Panc1 (cell line): Measurements from ENCODE around the gene RNU1-2. TPM values are rescaled to one million over a fixed set of nuclear protein-coding genes. Genes with fewer than 3 reads are reported as not detected.
"Not testable (repeated sequence)": the region's sequence is repeated elsewhere in the genome, so short reads cannot be mapped to it uniquely, and the experiment has no call there.

Source experiments
- ATAC-seq: fragments of 200-7000 bp; cut with Tn5 transposase; 2 replicates; pipeline ENCODE4 v1.9.1; 2020; ENCODE audit warnings: mild to moderate bottlenecking, moderate library complexity
- BruUV-seq: library from RNA; stranded (reverse); fragments of 400-500 nt; replicated peaks from 2 replicates; lab custom pipeline; 2021; lab: Mats Ljungman, UMichigan
- CTCF ChIA-PET: fragments of 300-600 bp; sonication (Branson Sonifier 250); formaldehyde crosslinking; loops from one replicate; lab custom pipeline; 2022; ENCODE audit warnings: antibody characterized with exemption; lab: Charles Lee
- POLR2A ChIA-PET: fragments of 300-600 bp; sonication (Branson Sonifier 250); formaldehyde crosslinking; loops from one replicate; lab custom pipeline; 2022; ENCODE audit warnings: antibody characterized with exemption; lab: Charles Lee
- DNase-seq: peaks from one replicate; pipeline ENCODE4 v3.0.0-alpha.2; 2010; ENCODE audit warnings: low read depth, low spot score
- H3K27ac ChIP-seq: 2 replicates; pipeline ENCODE4 v1.5.1; 2011; ENCODE audit warnings: mild to moderate bottlenecking, low read length, inconsistent platforms
- H3K27me3 ChIP-seq: fragments of 200-500 bp; sonication (Bioruptor generic); 2 replicates; pipeline ENCODE4 v1.6.0; 2014; ENCODE audit warnings: low read length, inconsistent platforms; ENCODE audit not compliant: control insufficient read depth, insufficient read depth
- H3K36me3 ChIP-seq: fragments of 200-500 bp; sonication (Bioruptor generic); 2 replicates; pipeline ENCODE4 v1.5.1; 2014; ENCODE audit warnings: inconsistent platforms, mild to moderate bottlenecking, low read length, moderate library complexity; ENCODE audit not compliant: control insufficient read depth, insufficient read depth
- H3K4me1 ChIP-seq: 2 replicates; pipeline ENCODE4 v1.5.1; 2011; ENCODE audit warnings: inconsistent platforms, mild to moderate bottlenecking, low read length, moderate library complexity; ENCODE audit not compliant: control insufficient read depth, insufficient read depth
- H3K4me3 ChIP-seq, 2 experiments: 2 replicates each; pipeline ENCODE4 v1.5.1; 2011 to 2012; ENCODE audit warnings: low read depth in 2 of 2, low read length in 2 of 2, mild to moderate bottlenecking in 2 of 2, inconsistent platforms in 1 of 2, moderate library complexity in 1 of 2
- H3K9me3 ChIP-seq: fragments of 200-500 bp; sonication (Bioruptor generic); 2 replicates; pipeline ENCODE4 v1.5.1; 2014; ENCODE audit warnings: low read depth, mild to moderate bottlenecking, inconsistent platforms, low read length, moderate library complexity; ENCODE audit not compliant: control insufficient read depth, insufficient read depth
- POLR2AphosphoS5 ChIP-seq: IDR thresholded peaks from 2 replicates; pipeline ENCODE4 v1.6.1; 2012; ENCODE audit warnings: mild to moderate bottlenecking, low read depth, low read length, moderate library complexity
- SIN3A ChIP-seq: IDR thresholded peaks from 2 replicates; pipeline ENCODE4 v1.6.1; 2012; ENCODE audit warnings: low read depth, mild to moderate bottlenecking, low read length, moderate library complexity, borderline replicate concordance; ENCODE audit not compliant: insufficient read depth
- TCF7L2 ChIP-seq: IDR thresholded peaks from 2 replicates; pipeline ENCODE4 v1.6.1; 2011; ENCODE audit warnings: mild to moderate bottlenecking, low read depth, low read length, inconsistent platforms
- in situ Hi-C: cut with HindIII; loops from 2 replicates; pipeline ENCODE4 v1.10.0; 2016; ENCODE audit warnings: low sequenced_read_pairs, low pct_unique_long_range_greater_than_20kb
- intact Hi-C: fragments of 100-400 bp; cut with micrococcal nuclease; formaldehyde crosslinking; loops from one replicate; pipeline ENCODE4 v1.10.0; 2022; ENCODE audit not compliant: unreplicated experiment
- microRNA-seq: library from miRNA; unstranded; fragments of <30 nt; microRNA quantifications from one replicate; pipeline ENCODE4 v1.1.0, GENCODE V29; 2020; ENCODE audit not compliant: unreplicated experiment
- total RNA-seq: library from RNA; stranded (reverse); gene quantifications from one replicate; pipeline ENCODE4 v1.2.1, GENCODE V29; 2021; ENCODE audit not compliant: unreplicated experiment
- TF ChIP-seq, protein P1 (sequence below): fragments of 450-650 bp; IDR thresholded peaks from 2 replicates; pipeline ENCODE4 v1.5.1; 2017; ENCODE audit warnings: mild to moderate bottlenecking
- TF ChIP-seq, protein P2 (sequence below), 2 experiments: IDR thresholded peaks; 2 replicates each; pipeline ENCODE4 v1.6.1; 2011 to 2012; ENCODE audit warnings: low read depth in 2 of 2, control low read depth in 1 of 2, low read length in 1 of 2, mild to moderate bottlenecking in 1 of 2, moderate library complexity in 1 of 2; ENCODE audit not compliant: insufficient read depth in 1 of 2

The RNU1-2 gene
- total RNA-seq, 1 experiment from 2014 or later: 1,290 TPM

DNA sequence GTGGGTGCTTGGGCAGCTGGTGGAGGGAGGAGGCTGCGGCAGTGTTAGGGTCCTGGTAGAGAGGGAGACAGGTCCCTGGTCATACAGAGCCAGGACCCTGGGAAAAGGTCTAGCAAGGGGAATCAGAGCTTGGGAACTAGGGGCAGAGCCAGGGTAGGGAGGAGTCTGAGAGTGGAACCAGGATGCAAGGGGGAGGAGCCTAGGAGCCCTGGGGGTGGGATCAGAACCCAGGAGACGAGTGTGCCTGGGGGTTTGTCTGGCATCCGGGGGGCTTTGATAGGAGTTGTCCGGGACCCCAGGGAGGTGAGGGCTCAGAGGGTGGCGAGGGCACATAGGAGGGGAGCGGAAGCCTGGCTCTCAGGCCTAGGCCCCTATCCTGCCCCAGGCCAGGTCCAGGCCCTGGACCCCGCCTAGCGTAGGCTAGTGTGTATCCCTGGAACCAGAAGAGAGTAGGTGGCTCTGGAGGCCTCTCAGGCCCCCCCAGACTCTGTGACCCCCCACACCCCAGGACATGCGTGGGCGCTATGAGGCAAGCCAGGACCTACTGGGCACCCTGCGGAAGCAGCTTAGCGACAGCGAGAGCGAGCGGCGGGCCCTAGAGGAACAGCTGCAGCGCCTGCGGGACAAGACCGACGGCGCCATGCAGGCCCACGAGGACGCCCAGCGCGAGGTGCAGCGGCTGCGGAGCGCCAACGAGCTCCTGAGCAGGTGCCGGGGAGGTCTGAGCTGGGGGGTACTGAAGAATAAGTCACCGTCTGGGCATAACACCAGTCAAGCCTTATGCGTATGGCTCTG is 43.8 kb downstream of the RNU1-2 start:
- H3K4me1 ChIP-seq, BruUV-seq, intact Hi-C loops, H3K9me3 ChIP-seq, POLR2A ChIA-PET, H3K4me3 ChIP-seq, H3K27ac ChIP-seq, in situ Hi-C loops, H3K27me3 ChIP-seq, DNase-seq, CTCF ChIA-PET, H3K36me3 ChIP-seq: not testable (repeated sequence)
- ATAC-seq: peak; percentile 77

DNA sequence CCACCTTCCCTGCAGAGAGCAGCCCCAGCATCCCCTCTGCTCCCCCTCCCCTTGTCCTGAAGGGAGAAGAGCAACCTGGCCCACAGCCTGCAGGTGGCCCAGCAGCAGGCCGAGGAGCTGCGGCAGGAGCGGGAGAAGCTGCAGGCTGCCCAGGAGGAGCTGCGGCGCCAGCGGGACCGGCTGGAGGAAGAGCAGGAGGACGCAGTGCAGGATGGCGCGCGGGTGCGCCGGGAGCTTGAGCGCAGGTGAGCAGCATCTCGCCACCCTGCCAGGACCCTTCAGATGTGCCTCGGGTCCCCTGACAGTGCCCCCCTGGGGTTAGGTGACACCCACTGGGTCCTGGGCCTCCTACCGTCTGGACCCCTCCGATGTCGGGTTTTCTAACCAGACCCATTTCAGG is 48.3 kb downstream of the RNU1-2 start:
- DNase-seq (no peak), ATAC-seq (no peak)
- in situ Hi-C loops (no loop called here), intact Hi-C loops (no loop called here)
- Histone ChIP-seq H3K4me3 (no peak overlapping the region), H3K4me1 (no peaks in the 10 kb centered on the region; the same call in 1 of the 2 replicates), H3K27ac (no peak overlapping the region), H3K36me3 (no peaks in the 10 kb centered on the region), H3K27me3 (no peaks in the 10 kb centered on the region), H3K9me3 (no peaks in the 10 kb centered on the region)
- POLR2A ChIA-PET: no interaction called here
- TF ChIP-seq, protein P1, sequence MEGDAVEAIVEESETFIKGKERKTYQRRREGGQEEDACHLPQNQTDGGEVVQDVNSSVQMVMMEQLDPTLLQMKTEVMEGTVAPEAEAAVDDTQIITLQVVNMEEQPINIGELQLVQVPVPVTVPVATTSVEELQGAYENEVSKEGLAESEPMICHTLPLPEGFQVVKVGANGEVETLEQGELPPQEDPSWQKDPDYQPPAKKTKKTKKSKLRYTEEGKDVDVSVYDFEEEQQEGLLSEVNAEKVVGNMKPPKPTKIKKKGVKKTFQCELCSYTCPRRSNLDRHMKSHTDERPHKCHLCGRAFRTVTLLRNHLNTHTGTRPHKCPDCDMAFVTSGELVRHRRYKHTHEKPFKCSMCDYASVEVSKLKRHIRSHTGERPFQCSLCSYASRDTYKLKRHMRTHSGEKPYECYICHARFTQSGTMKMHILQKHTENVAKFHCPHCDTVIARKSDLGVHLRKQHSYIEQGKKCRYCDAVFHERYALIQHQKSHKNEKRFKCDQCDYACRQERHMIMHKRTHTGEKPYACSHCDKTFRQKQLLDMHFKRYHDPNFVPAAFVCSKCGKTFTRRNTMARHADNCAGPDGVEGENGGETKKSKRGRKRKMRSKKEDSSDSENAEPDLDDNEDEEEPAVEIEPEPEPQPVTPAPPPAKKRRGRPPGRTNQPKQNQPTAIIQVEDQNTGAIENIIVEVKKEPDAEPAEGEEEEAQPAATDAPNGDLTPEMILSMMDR: no peak
- TF ChIP-seq TCF7L2: no peak
- no peak for TF ChIP-seq POLR2AphosphoS5
- TF ChIP-seq SIN3A: no peak
- TF ChIP-seq, protein P2, sequence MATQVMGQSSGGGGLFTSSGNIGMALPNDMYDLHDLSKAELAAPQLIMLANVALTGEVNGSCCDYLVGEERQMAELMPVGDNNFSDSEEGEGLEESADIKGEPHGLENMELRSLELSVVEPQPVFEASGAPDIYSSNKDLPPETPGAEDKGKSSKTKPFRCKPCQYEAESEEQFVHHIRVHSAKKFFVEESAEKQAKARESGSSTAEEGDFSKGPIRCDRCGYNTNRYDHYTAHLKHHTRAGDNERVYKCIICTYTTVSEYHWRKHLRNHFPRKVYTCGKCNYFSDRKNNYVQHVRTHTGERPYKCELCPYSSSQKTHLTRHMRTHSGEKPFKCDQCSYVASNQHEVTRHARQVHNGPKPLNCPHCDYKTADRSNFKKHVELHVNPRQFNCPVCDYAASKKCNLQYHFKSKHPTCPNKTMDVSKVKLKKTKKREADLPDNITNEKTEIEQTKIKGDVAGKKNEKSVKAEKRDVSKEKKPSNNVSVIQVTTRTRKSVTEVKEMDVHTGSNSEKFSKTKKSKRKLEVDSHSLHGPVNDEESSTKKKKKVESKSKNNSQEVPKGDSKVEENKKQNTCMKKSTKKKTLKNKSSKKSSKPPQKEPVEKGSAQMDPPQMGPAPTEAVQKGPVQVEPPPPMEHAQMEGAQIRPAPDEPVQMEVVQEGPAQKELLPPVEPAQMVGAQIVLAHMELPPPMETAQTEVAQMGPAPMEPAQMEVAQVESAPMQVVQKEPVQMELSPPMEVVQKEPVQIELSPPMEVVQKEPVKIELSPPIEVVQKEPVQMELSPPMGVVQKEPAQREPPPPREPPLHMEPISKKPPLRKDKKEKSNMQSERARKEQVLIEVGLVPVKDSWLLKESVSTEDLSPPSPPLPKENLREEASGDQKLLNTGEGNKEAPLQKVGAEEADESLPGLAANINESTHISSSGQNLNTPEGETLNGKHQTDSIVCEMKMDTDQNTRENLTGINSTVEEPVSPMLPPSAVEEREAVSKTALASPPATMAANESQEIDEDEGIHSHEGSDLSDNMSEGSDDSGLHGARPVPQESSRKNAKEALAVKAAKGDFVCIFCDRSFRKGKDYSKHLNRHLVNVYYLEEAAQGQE (IDR thresholded peaks at IDR 0.05; ENCODE audit: insufficient read depth in 1 of 2, low read depth in 2 of 2, low read length in 1 of 2): no peak
- no TSS peak for BruUV-seq
- CTCF ChIA-PET: no interaction called here

DNA sequence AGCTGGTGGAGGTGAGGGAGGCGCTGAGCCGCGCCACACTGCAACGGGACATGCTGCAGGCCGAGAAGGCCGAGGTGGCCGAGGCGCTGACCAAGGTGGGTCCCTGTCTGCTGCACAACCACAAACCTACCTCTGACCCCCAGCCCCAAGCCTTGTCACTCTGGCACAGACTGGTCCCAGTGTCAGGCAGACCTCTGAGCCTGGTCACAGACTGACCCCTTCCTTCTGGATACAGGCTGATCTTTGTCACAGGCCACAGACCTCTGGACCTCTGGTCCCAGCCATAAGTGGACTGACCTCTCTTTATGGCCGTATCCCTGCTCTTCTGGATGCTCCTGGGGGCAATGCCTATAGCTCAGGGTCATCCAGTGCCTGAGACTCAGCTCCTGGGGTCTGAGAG is 49.7 kb downstream of the RNU1-2 start:
- intact Hi-C loops, ATAC-seq: not testable (repeated sequence)

More for the DNA sequence above, 49.7 kb downstream of the RNU1-2 start:
- H3K4me1 ChIP-seq, H3K27me3 ChIP-seq, DNase-seq, CTCF ChIA-PET, H3K9me3 ChIP-seq, in situ Hi-C loops, POLR2A ChIA-PET, H3K27ac ChIP-seq, H3K36me3 ChIP-seq, H3K4me3 ChIP-seq, BruUV-seq: not testable (repeated sequence)

Small RNA genes lying within 50 kb of the gene (microRNA-seq; reads per million reads assigned to microRNA genes)
- gene MIR3675: not detected

Other genes with a start within 250 kb of the RNU1-2 start
- gene RNU1-3, start 229.0 kb upstream of the RNU1-2 start, total RNA-seq: 1,290 TPM
- gene RNU1-4, start 155.5 kb upstream of the RNU1-2 start, total RNA-seq: 1,290 TPM
- gene CROCC, start 26.0 kb downstream of the RNU1-2 start, total RNA-seq: 13.6 TPM
- 12.9 TPM for gene MFAP2, start 84.6 kb downstream of the RNU1-2 start, total RNA-seq
- 49.9 TPM for gene ATP13A2, start 115.9 kb downstream of the RNU1-2 start, total RNA-seq
- 212 TPM for gene SDHB, start 158.1 kb downstream of the RNU1-2 start, total RNA-seq
- 507 TPM for gene PADI2, start 223.5 kb downstream of the RNU1-2 start, total RNA-seq